HG02852 (cell line): ENCODE results near the gene RABL2A.
"Not testable (repeated sequence)": the region's sequence is repeated elsewhere in the genome, so short reads cannot be mapped to it uniquely, and the experiment has no call there.

Source experiments
- ATAC-seq: cut with Tn5 transposase; IDR thresholded peaks from one replicate; pipeline ENCODE4 v1.9.1; 2021; ENCODE audit warnings: mild to moderate bottlenecking, moderate library complexity; ENCODE audit not compliant: unreplicated experiment

Gene RABL2A

GRCh38 chr2:113677330-113677729, 50.3 kb downstream of the RABL2A start:
- ATAC-seq, result no peak

- no peak for ATAC-seq
Measured at GRCh38 chr2:113679457-113679856, 52.4 kb downstream of the RABL2A start.

- no peak for ATAC-seq
Measured at GRCh38 chr2:113685471-113685870, 58.4 kb downstream of the RABL2A start.

DNA sequence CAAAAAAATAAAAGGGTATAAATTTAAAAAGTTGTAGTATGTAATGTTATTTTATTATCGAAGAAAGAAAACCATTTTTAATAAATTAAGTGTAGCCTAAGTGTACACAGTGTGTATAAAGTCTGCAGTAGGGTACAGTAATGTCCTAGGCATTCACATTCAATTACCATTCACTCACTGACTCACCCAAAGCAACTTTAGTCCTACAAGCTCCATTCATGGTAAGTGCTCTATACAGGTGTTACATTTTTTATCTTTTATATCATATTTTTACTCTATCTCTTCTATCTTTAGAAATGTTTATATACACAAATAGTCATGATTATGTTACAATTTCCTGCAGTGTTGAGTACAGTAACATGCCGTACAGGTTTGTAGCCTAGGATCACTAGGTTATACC, 59.5 kb downstream of the RABL2A start:
- no peak for ATAC-seq

GRCh38 chr2:113690871-113691270, 63.8 kb downstream of the RABL2A start:
- not testable (repeated sequence) for ATAC-seq
